Measurements from ENCODE around the gene LCORL. TPM values are rescaled to one million over a fixed set of nuclear protein-coding genes. Genes with fewer than 3 reads are reported as not detected.

The LCORL gene
- total RNA-seq, 1 donor from 2014 or later = 5.3 TPM

- intact Hi-C loops (cut with micrococcal nuclease) = no loop called here
- Histone ChIP-seq H3K4me3 (no peak overlapping the region), H3K4me1 (no peaks in the 10 kb centered on the region), H3K27me3 (ENCODE audit: low read depth) (no peaks in the 10 kb centered on the region), H3K36me3 (no peaks in the 10 kb centered on the region), H3K27ac (replicated peaks) (no peak overlapping the region), H3K9me3 (replicated peaks) (no peaks in the 10 kb centered on the region)
- no peak for TF ChIP-seq CTCF (IDR thresholded peaks at IDR 0.05; ENCODE audit: borderline replicate concordance)
- DNase-seq = no peak
Observed at GRCh38 chr4:18056030-18056429, 34.5 kb upstream of the LCORL start.

GRCh38 chr4:18052158-18052557 lies 30.6 kb upstream of the LCORL start:
- Histone ChIP-seq H3K27me3 (ENCODE audit: low read depth) (no peaks in the 10 kb centered on the region), H3K36me3 (no peaks in the 10 kb centered on the region), H3K9me3 (replicated peaks) (no peaks in the 10 kb centered on the region), H3K4me3 (no peak overlapping the region), H3K27ac (replicated peaks) (no peak overlapping the region), H3K4me1 (no peaks in the 10 kb centered on the region)
- no peak for DNase-seq
- TF ChIP-seq CTCF (IDR thresholded peaks at IDR 0.05; ENCODE audit: borderline replicate concordance) = no peak
- intact Hi-C loops (cut with micrococcal nuclease) = no loop called here

- intact Hi-C loops (cut with micrococcal nuclease) = no loop called here
- Histone ChIP-seq H3K4me3 (no peak overlapping the region), H3K9me3 (replicated peaks) (no peaks in the 10 kb centered on the region), H3K36me3 (no peaks in the 10 kb centered on the region), H3K4me1 (no peaks in the 10 kb centered on the region), H3K27me3 (ENCODE audit: low read depth) (no peaks in the 10 kb centered on the region), H3K27ac (replicated peaks) (no peak overlapping the region)
- TF ChIP-seq CTCF (IDR thresholded peaks at IDR 0.05; ENCODE audit: borderline replicate concordance) = no peak
- DNase-seq = no peak
Observed at GRCh38 chr4:18051281-18051680, 29.7 kb upstream of the LCORL start.

GRCh38 chr4:18050448-18050847 lies 28.9 kb upstream of the LCORL start:
- no peak for TF ChIP-seq CTCF (IDR thresholded peaks at IDR 0.05; ENCODE audit: borderline replicate concordance)
- Histone ChIP-seq H3K4me1 (no peaks in the 10 kb centered on the region), H3K27ac (replicated peaks) (no peak overlapping the region), H3K9me3 (replicated peaks) (no peaks in the 10 kb centered on the region), H3K4me3 (no peak overlapping the region), H3K27me3 (ENCODE audit: low read depth) (no peaks in the 10 kb centered on the region), H3K36me3 (no peaks in the 10 kb centered on the region)
- intact Hi-C loops (cut with micrococcal nuclease) = no loop called here
- no peak for DNase-seq

GRCh38 chr4:18049446-18049845 lies 27.9 kb upstream of the LCORL start:
- Histone ChIP-seq H3K9me3 (replicated peaks) (no peaks in the 10 kb centered on the region), H3K4me3 (no peak overlapping the region), H3K4me1 (no peaks in the 10 kb centered on the region), H3K27me3 (ENCODE audit: low read depth) (no peaks in the 10 kb centered on the region), H3K36me3 (no peaks in the 10 kb centered on the region), H3K27ac (replicated peaks) (no peak overlapping the region)
- TF ChIP-seq CTCF (IDR thresholded peaks at IDR 0.05; ENCODE audit: borderline replicate concordance) = no peak
- intact Hi-C loops (cut with micrococcal nuclease) = no loop called here
- DNase-seq = no peak

GRCh38 chr4:18042754-18043153 lies 21.2 kb upstream of the LCORL start:
- Histone ChIP-seq H3K27me3 (ENCODE audit: low read depth) (no peaks in the 10 kb centered on the region), H3K27ac (replicated peaks) (no peak overlapping the region), H3K4me1 (no peaks in the 10 kb centered on the region), H3K4me3 (no peak overlapping the region), H3K9me3 (replicated peaks) (no peaks in the 10 kb centered on the region), H3K36me3 (no peaks in the 10 kb centered on the region)
- TF ChIP-seq CTCF (IDR thresholded peaks at IDR 0.05; ENCODE audit: borderline replicate concordance) = no peak
- intact Hi-C loops (cut with micrococcal nuclease) = no loop called here
- DNase-seq = no peak

All from left ventricle myocardium inferior (tissue), 1 donor.